Vagina (tissue), 2 donors: Measurements from ENCODE around the gene PHKG2.

ENCODE experiments used
- CTCF ChIP-seq, 3 experiments: fragments of 450-650 bp in 2 of 3; fragments of 200-600 bp in 1 of 3; sonication (generic) in 1 of 3; IDR thresholded peaks; one replicate each; pipeline ENCODE4 v1.5.1; 2017 to 2019; ENCODE audit warnings: antibody characterized with exemption in 3 of 3, mild to moderate bottlenecking in 2 of 3, moderate library complexity in 2 of 3
- POLR2A ChIP-seq, 2 donors: fragments of 450-650 bp; IDR thresholded peaks; one replicate each; pipeline ENCODE4 v1.6.1; 2017; ENCODE audit warnings: antibody characterized with exemption in 2 of 2, mild to moderate bottlenecking in 2 of 2, moderate library complexity in 2 of 2
- POLR2AphosphoS5 ChIP-seq, 2 donors: sonication (generic); formaldehyde crosslinking; IDR thresholded peaks; one replicate each; pipeline ENCODE4 v1.9.0; 2017; ENCODE audit warnings: antibody characterized with exemption in 2 of 2, mild to moderate bottlenecking in 2 of 2, low read depth in 1 of 2; ENCODE audit not compliant: insufficient read depth in 1 of 2

GRCh38 chr16:30723725-30724355 is 24.4 kb upstream of the PHKG2 start:
- TF ChIP-seq CTCF (IDR thresholded peaks at IDR 0.05) (no peak), POLR2A (IDR thresholded peaks at IDR 0.05) (no peak), POLR2AphosphoS5 (IDR thresholded peaks at IDR 0.05; ENCODE audit: insufficient read depth in 1 of 2, low read depth in 1 of 2) (no peak)
